Kidney (tissue), 14 donors: ENCODE results near the gene HAUS5. TPM values are rescaled to one million over a fixed set of nuclear protein-coding genes. Genes with fewer than 3 reads are reported as not detected.

Source experiments
- DNase-seq, 5 donors: peaks; one replicate each; pipeline ENCODE4 v3.0.0-alpha.2; 2013 to 2020
- FAIRE-seq: peaks from 2 replicates; lab custom pipeline; 2012; peaks lifted over from hg19 to GRCh38; lab: Jason Lieb, UNC
- H3K27ac ChIP-seq, 2 donors: one replicate each; pipeline ENCODE4 v1.7.0; 2013; ENCODE audit warnings: low read depth in 2 of 2, low read length in 2 of 2, inconsistent platforms in 1 of 2
- H3K27me3 ChIP-seq: one replicate; pipeline ENCODE4 v1.7.1; 2013; ENCODE audit warnings: low read length, inconsistent platforms; ENCODE audit not compliant: control insufficient read depth, insufficient read depth
- H3K36me3 ChIP-seq, 3 donors: one replicate each; pipeline versions ENCODE4 v1.7.0 to v1.7.1; 2013; ENCODE audit warnings: low read length in 3 of 3, control low read depth in 1 of 3, inconsistent platforms in 1 of 3; ENCODE audit not compliant: insufficient read depth in 3 of 3, control insufficient read depth in 2 of 3
- H3K4me1 ChIP-seq, 3 donors: one replicate each; pipeline versions ENCODE4 v1.7.0 to v1.7.1; 2013; ENCODE audit warnings: low read length in 3 of 3, inconsistent platforms in 1 of 3, low read depth in 1 of 3; ENCODE audit not compliant: control insufficient read depth in 2 of 3, insufficient read depth in 2 of 3
- H3K4me3 ChIP-seq, 3 donors: one replicate each; pipeline versions ENCODE4 v1.7.0 to v1.8.1; 2013; ENCODE audit warnings: low read length in 3 of 3, control low read depth in 1 of 3, inconsistent platforms in 1 of 3
- H3K9ac ChIP-seq, 3 donors: one replicate each; pipeline versions ENCODE4 v1.7.0 to v1.7.1; 2013; ENCODE audit warnings: low read length in 3 of 3, control low read depth in 1 of 3, inconsistent platforms in 1 of 3
- H3K9me3 ChIP-seq, 3 donors: one replicate each; pipeline versions ENCODE4 v1.7.0 to v1.7.1; 2013; ENCODE audit warnings: low read length in 3 of 3, control low read depth in 1 of 3, inconsistent platforms in 1 of 3; ENCODE audit not compliant: control insufficient read depth in 2 of 3, insufficient read depth in 1 of 3
- intact Hi-C: fragments of 100-400 bp; cut with DNase I; formaldehyde crosslinking; loops from one replicate; pipeline ENCODE4 v1.11.1; 2022
- polyA plus RNA-seq: library from polyadenylated mRNA; stranded (reverse); fragments of 350-450 nt; fragmentation: Illumina TruSeq; extraction: RNeasy Lipid Tissue Mini Kit (QIAGEN cat#74804); gene quantifications from one replicate; pipeline ENCODE4 v1.2.3, GENCODE V29; 2014; ENCODE audit warnings: low read depth, low replicate concordance; ENCODE audit not compliant: insufficient read depth
- total RNA-seq: library from RNA; stranded (reverse); fragmentation: NEBNext Ultra II Directional; extraction: Animal tissue kit (Norgen Biotek cat#: 25700); gene quantifications from one replicate; pipeline ENCODE4 v1.2.1, GENCODE V29; 2021
- TF ChIP-seq, protein P1 (sequence below): IDR thresholded peaks from 3 replicates; pipeline ENCODE4 v1.5.1; 2012; ENCODE audit warnings: mild to moderate bottlenecking, moderate library complexity, borderline replicate concordance; ENCODE audit not compliant: insufficient read depth; ENCODE audit errors: extremely low read depth
- donor health status: control.
- donor health status: control.
- donor health status: control.
- donor health status: control.
- donor health status: control.
- donor health status: DM: yes; HTN: yes; CAD: no.
- donor health status: Normal renal cell carcinoma (clear cell type).

The HAUS5 gene
- total and polyA plus RNA-seq, 2 donors from 2014 or later: 6.8 to 15.9 TPM

DNA sequence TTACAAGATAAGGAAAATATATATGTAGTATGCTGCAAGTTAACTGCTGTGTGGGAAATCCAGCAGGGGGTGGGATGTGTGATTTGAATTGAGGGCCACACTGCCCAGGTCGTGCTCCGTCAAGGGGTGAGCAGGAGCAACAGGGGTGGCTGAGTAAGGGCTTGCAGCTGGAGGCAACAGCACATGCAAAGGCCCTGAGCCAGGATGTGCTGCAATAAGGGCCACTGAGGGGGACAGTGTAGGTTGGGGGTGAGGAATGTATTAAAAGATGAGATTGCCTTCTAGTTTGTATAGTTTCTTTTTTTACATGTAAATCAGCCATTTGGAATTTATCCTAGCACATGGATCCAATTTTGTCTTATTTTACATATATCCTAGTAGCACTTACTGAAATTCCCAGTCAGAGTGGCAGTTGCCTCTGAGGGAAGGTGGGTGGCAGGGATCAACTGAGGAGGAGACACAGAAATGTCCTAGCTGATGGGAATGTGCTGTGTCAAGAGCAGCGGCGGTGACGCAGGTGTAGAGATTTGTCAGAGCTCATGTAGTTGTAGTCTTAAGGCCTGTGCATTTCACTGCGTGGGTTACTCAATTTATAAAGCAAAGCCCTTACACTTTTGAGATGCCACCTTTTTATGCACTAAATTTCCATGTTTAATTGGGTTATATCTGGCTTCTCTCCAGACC lies 10.9 kb downstream of the HAUS5 start:
- TF ChIP-seq, protein P1, sequence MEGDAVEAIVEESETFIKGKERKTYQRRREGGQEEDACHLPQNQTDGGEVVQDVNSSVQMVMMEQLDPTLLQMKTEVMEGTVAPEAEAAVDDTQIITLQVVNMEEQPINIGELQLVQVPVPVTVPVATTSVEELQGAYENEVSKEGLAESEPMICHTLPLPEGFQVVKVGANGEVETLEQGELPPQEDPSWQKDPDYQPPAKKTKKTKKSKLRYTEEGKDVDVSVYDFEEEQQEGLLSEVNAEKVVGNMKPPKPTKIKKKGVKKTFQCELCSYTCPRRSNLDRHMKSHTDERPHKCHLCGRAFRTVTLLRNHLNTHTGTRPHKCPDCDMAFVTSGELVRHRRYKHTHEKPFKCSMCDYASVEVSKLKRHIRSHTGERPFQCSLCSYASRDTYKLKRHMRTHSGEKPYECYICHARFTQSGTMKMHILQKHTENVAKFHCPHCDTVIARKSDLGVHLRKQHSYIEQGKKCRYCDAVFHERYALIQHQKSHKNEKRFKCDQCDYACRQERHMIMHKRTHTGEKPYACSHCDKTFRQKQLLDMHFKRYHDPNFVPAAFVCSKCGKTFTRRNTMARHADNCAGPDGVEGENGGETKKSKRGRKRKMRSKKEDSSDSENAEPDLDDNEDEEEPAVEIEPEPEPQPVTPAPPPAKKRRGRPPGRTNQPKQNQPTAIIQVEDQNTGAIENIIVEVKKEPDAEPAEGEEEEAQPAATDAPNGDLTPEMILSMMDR: no peak
- Histone ChIP-seq H3K27me3 (no peaks in the 10 kb centered on the region), H3K4me3 (no peak overlapping the region), H3K27ac (no peak overlapping the region), H3K36me3 (no peaks in the 10 kb centered on the region), H3K4me1 (no peaks in the 10 kb centered on the region), H3K9me3 (no peaks in the 10 kb centered on the region), H3K9ac (no peak overlapping the region)
- FAIRE-seq: no peak
- intact Hi-C loops: no loop called here
- no peak for DNase-seq

DNA sequence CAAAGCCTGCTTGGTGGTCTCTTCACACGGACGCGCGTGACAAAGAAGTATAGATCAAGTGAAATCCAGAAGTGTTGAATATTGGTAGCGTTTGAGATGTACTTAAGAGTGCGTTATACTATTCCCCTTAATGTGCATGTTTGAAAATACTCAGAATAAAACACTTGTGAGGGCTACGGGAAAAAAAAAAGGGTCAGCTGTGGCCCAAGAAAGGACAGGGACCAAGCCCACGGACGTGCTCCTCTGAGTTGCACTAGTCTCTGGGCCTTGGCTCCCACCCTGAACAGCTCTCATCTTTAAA lies 15.7 kb downstream of the HAUS5 start:
- intact Hi-C loops: no loop called here
- TF ChIP-seq, protein P1: no peak
- Histone ChIP-seq H3K4me1 (peaks cover 0 to 5% (median 4%) of the 10 kb centered on the region in 3 donors), H3K27ac (peak overlapping the region; percentile 80 to 87), H3K27me3 (no peaks in the 10 kb centered on the region), H3K9ac (peak overlapping the region; percentile 40 to 82 (median 68)), H3K9me3 (no peaks in the 10 kb centered on the region), H3K36me3 (peaks cover 2 to 23% (median 19%) of the 10 kb centered on the region in 3 donors), H3K4me3 (peak overlapping the region; percentile 61 to 97 (median 85))
- DNase-seq: no peak
- FAIRE-seq: no peak

DNA sequence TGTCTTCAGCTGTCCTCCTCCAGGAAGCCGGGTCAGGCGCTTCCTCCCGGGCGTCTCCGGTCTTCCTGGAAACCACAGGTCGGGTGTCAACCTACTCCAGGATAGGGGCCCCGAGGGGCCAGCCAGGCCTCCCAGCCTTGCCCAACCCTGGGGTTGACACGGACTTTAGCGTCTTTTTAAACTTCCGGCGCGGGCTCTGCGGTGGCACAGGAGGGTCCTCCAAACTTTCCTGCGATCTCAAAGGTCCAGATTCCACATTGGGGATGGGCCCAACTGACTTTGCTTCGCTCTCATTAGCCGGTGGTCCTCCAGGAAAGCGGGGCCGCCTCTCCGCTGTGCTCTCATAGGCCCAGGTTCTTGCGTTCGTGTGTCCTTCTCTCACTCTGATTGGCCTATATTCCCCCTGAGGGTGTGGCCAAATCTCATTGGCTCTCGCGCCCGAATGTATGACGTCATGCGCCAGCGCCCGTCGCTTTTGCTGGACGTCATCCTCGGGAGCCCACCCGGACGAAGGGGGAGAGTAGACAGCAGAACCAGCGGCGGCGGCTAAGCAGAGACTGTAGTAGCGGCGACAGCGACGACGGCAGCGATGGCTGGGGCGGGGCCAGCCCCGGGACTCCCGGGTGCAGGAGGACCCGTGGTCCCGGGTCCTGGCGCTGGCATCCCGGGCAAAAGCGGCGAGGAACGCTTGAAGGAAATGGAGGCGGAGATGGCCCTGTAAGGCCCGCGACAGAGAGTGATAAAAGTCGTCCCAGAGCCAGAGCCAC lies 16.2 kb downstream of the HAUS5 start, which contains the start of gene RBM42:
Gene RBM42, plus strand, starts transcription at position 472 of the 767 bp plus-strand sequence. Its CDS starts 118 bp downstream, at position 590.
- DNase-seq (peak; percentile 98 to 100 (median 99)), FAIRE-seq (peak; percentile 98)
- Histone ChIP-seq H3K4me1 (peaks cover 0 to 5% (median 4%) of the 10 kb centered on the region in 3 donors), H3K9ac (peak within 1 kb of the TSS; percentile 65 to 98 (median 75)), H3K27me3 (no peaks in the 10 kb centered on the region), H3K4me3 (peak within 1 kb of the TSS; percentile 72 to 97 (median 85)), H3K27ac (peak within 1 kb of the TSS; percentile 80 to 87), H3K9me3 (no peaks in the 10 kb centered on the region), H3K36me3 (peaks cover 2 to 26% (median 20%) of the 10 kb centered on the region in 3 donors)
- TF ChIP-seq, protein P1: peak; percentile 15
- intact Hi-C loops: no loop called here
